GM13976 (cell line): ENCODE measurements around the gene KSR1.

Experiments
- DNase-seq: peaks from one replicate; pipeline ENCODE4 v3.0.0; 2012; ENCODE audit warnings: low spot score
- CTCF ChIP-seq: IDR thresholded peaks from 2 replicates; pipeline ENCODE4 v1.5.1; 2012; ENCODE audit warnings: borderline replicate concordance, mild to moderate bottlenecking; ENCODE audit not compliant: insufficient read depth; ENCODE audit errors: extremely low read depth, missing control alignments, control extremely low read depth
- in situ Hi-C: fragments of 300-500 bp; cut with MboI; formaldehyde crosslinking; loops from one replicate; pipeline ENCODE4 v1.12.0; 2022; ENCODE audit warnings: low sequenced_read_pairs, mixed read lengths, inconsistent platforms; ENCODE audit not compliant: unreplicated experiment

Gene KSR1

GRCh38 chr17:27608328-27609230 is 152.3 kb downstream of the KSR1 start:
- in situ Hi-C loops = loop anchor here (10.0 to 25.0 kb wide), 3 partner anchors 46 to 396 kb away; no protein-coding TSS in a partner anchor
- DNase-seq = no peak
- TF ChIP-seq CTCF = no peak

DNA sequence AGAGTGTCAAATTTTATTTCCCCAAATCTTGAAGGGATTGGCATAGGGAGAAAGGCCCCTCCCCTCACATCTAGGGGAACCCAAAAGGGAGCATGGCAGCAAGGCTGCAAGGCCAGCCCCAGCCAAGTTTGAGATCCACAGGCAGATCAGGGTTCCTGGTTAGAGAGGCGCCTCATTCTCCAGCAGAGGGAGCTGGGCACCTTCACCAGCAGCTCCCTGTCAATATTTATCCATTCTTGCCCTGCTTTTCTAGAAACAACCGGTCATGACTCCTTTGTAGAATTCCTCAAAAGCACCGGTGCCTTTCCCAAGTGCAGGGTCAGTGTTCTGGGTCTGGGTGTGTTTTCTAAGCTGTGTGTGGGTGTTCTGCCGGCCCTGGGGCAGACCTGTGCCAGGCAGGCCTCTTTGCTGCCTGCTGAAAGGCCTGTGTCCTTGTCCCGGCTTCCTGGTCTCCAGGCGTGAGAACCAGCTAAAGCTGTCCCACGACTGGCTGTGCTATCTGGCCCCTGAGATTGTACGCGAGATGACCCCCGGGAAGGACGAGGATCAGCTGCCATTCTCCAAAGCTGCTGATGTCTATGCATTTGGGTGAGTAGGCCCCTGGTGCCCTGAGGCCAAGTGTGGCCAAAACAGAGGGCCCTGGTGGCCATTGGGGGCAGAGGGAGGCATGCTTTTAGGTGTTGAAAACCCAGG is 153.5 kb downstream of the KSR1 start:
- in situ Hi-C loops = loop anchor here (10.0 to 25.0 kb wide), 3 partner anchors 45 to 397 kb away; no protein-coding TSS in a partner anchor
- peak; percentile 57 for DNase-seq
- TF ChIP-seq CTCF = peak; percentile 49

DNA sequence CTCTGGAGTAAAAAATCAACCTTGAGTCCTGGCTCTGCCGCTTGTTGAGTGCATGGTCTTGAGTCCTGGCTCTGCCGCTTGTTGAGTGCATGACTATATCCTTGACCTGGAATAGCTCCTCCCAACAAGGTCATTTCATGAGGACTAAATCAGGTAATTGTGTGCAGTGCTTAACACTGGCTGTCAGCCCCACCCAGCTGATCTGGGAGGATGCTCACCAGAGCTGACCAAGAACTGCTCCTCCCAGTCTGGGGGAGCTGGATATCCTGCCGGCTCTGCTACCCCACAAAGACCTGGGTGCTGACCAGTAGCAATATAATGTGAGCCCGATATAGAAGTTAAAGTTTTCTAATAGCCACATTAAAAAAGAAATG is 154.0 kb downstream of the KSR1 start:
- no peak for DNase-seq
- in situ Hi-C loops = loop anchor here (25.0 kb wide), 1 partner anchor 398 kb away; no protein-coding TSS in a partner anchor
- no peak for TF ChIP-seq CTCF

DNA sequence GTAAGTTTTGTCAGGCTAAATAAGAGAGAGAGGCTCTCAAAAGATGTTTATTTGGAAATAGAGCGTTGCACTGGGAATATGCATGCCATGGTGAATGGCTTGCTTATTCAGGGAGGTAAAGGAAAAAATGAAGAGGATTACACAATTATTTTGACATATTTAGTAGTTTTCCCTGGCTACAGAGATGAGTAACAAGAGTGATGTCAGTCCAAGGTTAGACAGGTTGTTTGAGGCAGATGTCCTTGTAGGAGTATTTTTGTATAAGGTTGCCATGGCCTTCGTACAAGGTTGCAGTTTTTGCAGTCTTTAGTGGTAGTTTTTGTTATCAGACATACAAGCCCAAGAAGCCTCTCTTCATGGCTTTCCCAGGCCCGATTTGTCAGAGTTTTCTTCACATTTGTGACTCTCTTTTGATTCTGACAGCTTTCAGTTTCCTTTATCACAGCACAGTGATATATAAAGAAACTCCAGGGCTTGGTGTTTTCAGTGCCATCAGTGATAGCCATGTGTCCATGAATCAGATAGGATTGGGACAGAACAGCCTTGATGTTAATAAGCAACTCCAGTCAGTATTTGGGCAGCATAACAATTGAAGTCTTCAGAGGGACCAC is 156.0 kb downstream of the KSR1 start:
- no peak for TF ChIP-seq CTCF
- no peak for DNase-seq
- in situ Hi-C loops = loop anchor here (25.0 kb wide), 1 partner anchor 400 kb away; no protein-coding TSS in a partner anchor

DNA sequence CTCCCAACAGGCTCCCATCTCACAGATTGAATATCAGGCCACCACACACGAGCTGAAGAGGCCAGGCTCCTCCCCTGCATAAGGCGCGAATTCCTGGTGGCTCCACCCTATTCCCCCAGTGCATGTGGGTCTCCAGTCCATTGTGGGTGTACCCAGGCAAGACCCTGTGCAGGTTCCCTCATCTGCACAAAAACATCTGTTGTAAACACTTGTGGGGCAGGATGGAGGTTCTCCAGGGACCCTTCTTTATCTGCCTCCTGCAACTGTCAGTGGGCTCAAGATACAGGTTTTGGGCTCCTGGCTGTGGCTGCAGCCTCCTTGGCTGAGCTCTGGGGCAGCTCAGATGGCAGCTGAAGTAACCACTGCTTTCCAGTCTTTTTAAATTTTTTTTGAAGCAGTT is 157.2 kb downstream of the KSR1 start:
- TF ChIP-seq CTCF = no peak
- in situ Hi-C loops = loop anchor here (25.0 kb wide), 1 partner anchor 401 kb away; no protein-coding TSS in a partner anchor
- no peak for DNase-seq

- DNase-seq = no peak
- in situ Hi-C loops = loop anchor here (25.0 kb wide), 1 partner anchor 403 kb away; no protein-coding TSS in a partner anchor
- no peak for TF ChIP-seq CTCF
Measured at GRCh38 chr17:27615121-27615520, 158.9 kb downstream of the KSR1 start.
